Spleen (tissue), 7 donors: ENCODE measurements around the gene VENTX.

Experiments
- CTCF ChIP-seq, 11 experiments: fragments of 200-600 bp in 7 of 11; fragments of 450-650 bp in 4 of 11; sonication (generic) in 4 of 11; IDR thresholded peaks in 8 of 11; conservative IDR thresholded peaks in 3 of 11; 1 replicate in 7 of 11; 2 replicates in 4 of 11; pipeline versions ENCODE4 v1.4.0 to v1.8.0; 2016 to 2021; ENCODE audit warnings: antibody characterized with exemption in 11 of 11, inconsistent platforms in 4 of 11, mild to moderate bottlenecking in 1 of 11
- POLR2A ChIP-seq, 3 donors: fragments of 450-650 bp; IDR thresholded peaks; one replicate each; pipeline ENCODE4 v1.5.1; 2017; ENCODE audit warnings: antibody characterized with exemption in 3 of 3, mild to moderate bottlenecking in 1 of 3
- donor health status: DM: no; HTN: no; CAD: no; lungs with moderate emphysema.
- donor health status: DM: no; HTN: no; CAD: no.
- donor health status: DM: no; HTN: no; CAD: no.

GRCh38 chr10:133187906-133188681 is 49.6 kb upstream of the VENTX start:
- TF ChIP-seq CTCF (IDR thresholded peaks at IDR 0.05 in 8 of 11, conservative IDR thresholded peaks at IDR 0.05 in 3 of 11) (no peak), POLR2A (IDR thresholded peaks at IDR 0.05) (no peak)
